Panc1 (cell line): ENCODE results near the gene PLEKHG4B. TPM values are rescaled to one million over a fixed set of nuclear protein-coding genes. Genes with fewer than 3 reads are reported as not detected.

Experiments
- ATAC-seq: fragments of 200-7000 bp; cut with Tn5 transposase; 2 replicates; pipeline ENCODE4 v1.9.1; 2020; ENCODE audit warnings: mild to moderate bottlenecking, moderate library complexity
- BruUV-seq: library from RNA; stranded (reverse); fragments of 400-500 nt; replicated peaks from 2 replicates; lab custom pipeline; 2021; lab: Mats Ljungman, UMichigan
- CTCF ChIA-PET: fragments of 300-600 bp; sonication (Branson Sonifier 250); formaldehyde crosslinking; loops from one replicate; lab custom pipeline; 2022; ENCODE audit warnings: antibody characterized with exemption; lab: Charles Lee
- POLR2A ChIA-PET: fragments of 300-600 bp; sonication (Branson Sonifier 250); formaldehyde crosslinking; loops from one replicate; lab custom pipeline; 2022; ENCODE audit warnings: antibody characterized with exemption; lab: Charles Lee
- DNase-seq: peaks from one replicate; pipeline ENCODE4 v3.0.0-alpha.2; 2010; ENCODE audit warnings: low read depth, low spot score
- H3K27ac ChIP-seq: 2 replicates; pipeline ENCODE4 v1.5.1; 2011; ENCODE audit warnings: mild to moderate bottlenecking, low read length, inconsistent platforms
- H3K27me3 ChIP-seq: fragments of 200-500 bp; sonication (Bioruptor generic); 2 replicates; pipeline ENCODE4 v1.6.0; 2014; ENCODE audit warnings: low read length, inconsistent platforms; ENCODE audit not compliant: control insufficient read depth, insufficient read depth
- H3K36me3 ChIP-seq: fragments of 200-500 bp; sonication (Bioruptor generic); 2 replicates; pipeline ENCODE4 v1.5.1; 2014; ENCODE audit warnings: inconsistent platforms, mild to moderate bottlenecking, low read length, moderate library complexity; ENCODE audit not compliant: control insufficient read depth, insufficient read depth
- H3K4me1 ChIP-seq: 2 replicates; pipeline ENCODE4 v1.5.1; 2011; ENCODE audit warnings: inconsistent platforms, mild to moderate bottlenecking, low read length, moderate library complexity; ENCODE audit not compliant: control insufficient read depth, insufficient read depth
- H3K4me3 ChIP-seq, 2 experiments: 2 replicates each; pipeline ENCODE4 v1.5.1; 2011 to 2012; ENCODE audit warnings: low read depth in 2 of 2, low read length in 2 of 2, mild to moderate bottlenecking in 2 of 2, inconsistent platforms in 1 of 2, moderate library complexity in 1 of 2
- H3K9me3 ChIP-seq: fragments of 200-500 bp; sonication (Bioruptor generic); 2 replicates; pipeline ENCODE4 v1.5.1; 2014; ENCODE audit warnings: low read depth, mild to moderate bottlenecking, inconsistent platforms, low read length, moderate library complexity; ENCODE audit not compliant: control insufficient read depth, insufficient read depth
- CTCF ChIP-seq: fragments of 450-650 bp; IDR thresholded peaks from 2 replicates; pipeline ENCODE4 v1.5.1; 2017; ENCODE audit warnings: mild to moderate bottlenecking
- POLR2AphosphoS5 ChIP-seq: IDR thresholded peaks from 2 replicates; pipeline ENCODE4 v1.6.1; 2012; ENCODE audit warnings: mild to moderate bottlenecking, low read depth, low read length, moderate library complexity
- REST ChIP-seq, 2 experiments: IDR thresholded peaks; 2 replicates each; pipeline ENCODE4 v1.6.1; 2011 to 2012; ENCODE audit warnings: low read depth in 2 of 2, control low read depth in 1 of 2, low read length in 1 of 2, mild to moderate bottlenecking in 1 of 2, moderate library complexity in 1 of 2; ENCODE audit not compliant: insufficient read depth in 1 of 2
- SIN3A ChIP-seq: IDR thresholded peaks from 2 replicates; pipeline ENCODE4 v1.6.1; 2012; ENCODE audit warnings: low read depth, mild to moderate bottlenecking, low read length, moderate library complexity, borderline replicate concordance; ENCODE audit not compliant: insufficient read depth
- TCF7L2 ChIP-seq: IDR thresholded peaks from 2 replicates; pipeline ENCODE4 v1.6.1; 2011; ENCODE audit warnings: mild to moderate bottlenecking, low read depth, low read length, inconsistent platforms
- in situ Hi-C: cut with HindIII; loops from 2 replicates; pipeline ENCODE4 v1.10.0; 2016; ENCODE audit warnings: low sequenced_read_pairs, low pct_unique_long_range_greater_than_20kb
- intact Hi-C: fragments of 100-400 bp; cut with micrococcal nuclease; formaldehyde crosslinking; loops from one replicate; pipeline ENCODE4 v1.10.0; 2022; ENCODE audit not compliant: unreplicated experiment
- total RNA-seq: library from RNA; stranded (reverse); gene quantifications from one replicate; pipeline ENCODE4 v1.2.1, GENCODE V29; 2021; ENCODE audit not compliant: unreplicated experiment

PLEKHG4B gene
- total RNA-seq, 1 experiment from 2014 or later, result 8.9 TPM

GRCh38 chr5:79263-79662 is 12.7 kb upstream of the PLEKHG4B start:
- CTCF ChIA-PET, result no interaction called here
- Histone ChIP-seq H3K36me3 (no peaks in the 10 kb centered on the region), H3K27me3 (no peaks in the 10 kb centered on the region), H3K4me3 (no peak overlapping the region), H3K4me1 (peaks cover 31% of the 10 kb centered on the region), H3K9me3 (no peaks in the 10 kb centered on the region), H3K27ac (no peak overlapping the region)
- intact Hi-C loops (no loop called here), in situ Hi-C loops (no loop called here)
- BruUV-seq, result no TSS peak
- ATAC-seq (no peak), DNase-seq (no peak)
- POLR2A ChIA-PET, result no interaction called here
- TF ChIP-seq SIN3A (no peak), CTCF (no peak), TCF7L2 (no peak), REST (IDR thresholded peaks at IDR 0.05; ENCODE audit: insufficient read depth in 1 of 2, low read depth in 2 of 2, low read length in 1 of 2) (no peak), POLR2AphosphoS5 (no peak)

- Histone ChIP-seq H3K4me3 (no peak overlapping the region), H3K27me3 (no peaks in the 10 kb centered on the region), H3K9me3 (no peaks in the 10 kb centered on the region), H3K27ac (no peak overlapping the region), H3K4me1 (peaks cover 31% of the 10 kb centered on the region), H3K36me3 (no peaks in the 10 kb centered on the region)
- ChIA-PET POLR2A (no interaction called here), CTCF (no interaction called here)
- DNase-seq (no peak), ATAC-seq (no peak)
- no peak for TF ChIP-seq CTCF
- no TSS peak for BruUV-seq
- in situ Hi-C loops (no loop called here), intact Hi-C loops (no loop called here)
Observed at GRCh38 chr5:79821-80220, 12.1 kb upstream of the PLEKHG4B start.
